Measurements from ENCODE around the gene TYR.
"Not testable (repeated sequence)": the region's sequence is repeated elsewhere in the genome, so short reads cannot be mapped to it uniquely, and the experiment has no call there.

Gene TYR

DNA sequence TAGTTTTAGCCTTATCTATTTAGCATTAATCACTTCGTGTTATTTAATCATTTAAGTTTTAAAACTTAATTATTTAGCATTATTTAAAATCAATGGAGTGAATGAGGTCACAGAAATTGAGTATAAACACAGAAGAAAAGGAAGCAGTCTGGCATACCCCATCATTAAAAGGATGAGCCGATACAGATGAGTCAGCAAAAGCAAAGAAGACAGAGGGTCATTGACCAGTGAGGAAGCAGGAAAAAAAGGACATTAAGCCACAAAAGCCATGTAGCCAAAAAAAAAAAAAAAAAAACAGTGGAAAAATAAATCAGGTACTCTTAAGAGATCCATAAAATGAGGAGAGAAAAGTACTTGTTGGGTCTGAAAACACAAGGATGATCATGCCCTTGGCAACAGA lies 71.5 kb downstream of the TYR start:
- H3K4me3 ChIP-seq (ENCODE audit: low read depth, low read length), result no peak overlapping the region
- in situ Hi-C loops (cut with HindIII; ENCODE audit: low sequenced_read_pairs), result no loop called here
- TF ChIP-seq, protein P1, sequence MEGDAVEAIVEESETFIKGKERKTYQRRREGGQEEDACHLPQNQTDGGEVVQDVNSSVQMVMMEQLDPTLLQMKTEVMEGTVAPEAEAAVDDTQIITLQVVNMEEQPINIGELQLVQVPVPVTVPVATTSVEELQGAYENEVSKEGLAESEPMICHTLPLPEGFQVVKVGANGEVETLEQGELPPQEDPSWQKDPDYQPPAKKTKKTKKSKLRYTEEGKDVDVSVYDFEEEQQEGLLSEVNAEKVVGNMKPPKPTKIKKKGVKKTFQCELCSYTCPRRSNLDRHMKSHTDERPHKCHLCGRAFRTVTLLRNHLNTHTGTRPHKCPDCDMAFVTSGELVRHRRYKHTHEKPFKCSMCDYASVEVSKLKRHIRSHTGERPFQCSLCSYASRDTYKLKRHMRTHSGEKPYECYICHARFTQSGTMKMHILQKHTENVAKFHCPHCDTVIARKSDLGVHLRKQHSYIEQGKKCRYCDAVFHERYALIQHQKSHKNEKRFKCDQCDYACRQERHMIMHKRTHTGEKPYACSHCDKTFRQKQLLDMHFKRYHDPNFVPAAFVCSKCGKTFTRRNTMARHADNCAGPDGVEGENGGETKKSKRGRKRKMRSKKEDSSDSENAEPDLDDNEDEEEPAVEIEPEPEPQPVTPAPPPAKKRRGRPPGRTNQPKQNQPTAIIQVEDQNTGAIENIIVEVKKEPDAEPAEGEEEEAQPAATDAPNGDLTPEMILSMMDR (IDR thresholded peaks at IDR 0.05; ENCODE audit: low read depth, low read length), result no peak
- no peak for DNase-seq (ENCODE audit: low read depth, low spot score)

DNA sequence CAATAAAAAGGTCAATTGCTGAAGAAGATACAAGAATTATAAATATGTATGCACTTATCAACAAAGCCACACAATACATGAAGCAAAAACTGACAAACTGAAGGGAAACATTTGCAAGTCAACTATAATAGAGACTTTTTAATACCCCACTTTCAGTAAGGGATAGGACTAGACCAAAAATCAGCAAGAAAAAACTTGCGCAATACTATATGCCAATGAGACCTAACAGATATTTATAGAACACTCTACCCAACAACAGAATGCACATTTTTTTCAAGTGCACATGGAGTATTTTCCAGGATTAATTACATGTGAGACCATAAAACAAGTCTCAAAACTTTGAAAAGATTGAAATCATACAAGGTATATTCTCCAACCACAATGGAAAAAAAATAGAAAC lies 83.8 kb downstream of the TYR start:
- DNase-seq (ENCODE audit: low read depth, low spot score); H3K4me3 ChIP-seq (ENCODE audit: low read depth, low read length); in situ Hi-C loops (cut with HindIII; ENCODE audit: low sequenced_read_pairs): not testable (repeated sequence)

DNA sequence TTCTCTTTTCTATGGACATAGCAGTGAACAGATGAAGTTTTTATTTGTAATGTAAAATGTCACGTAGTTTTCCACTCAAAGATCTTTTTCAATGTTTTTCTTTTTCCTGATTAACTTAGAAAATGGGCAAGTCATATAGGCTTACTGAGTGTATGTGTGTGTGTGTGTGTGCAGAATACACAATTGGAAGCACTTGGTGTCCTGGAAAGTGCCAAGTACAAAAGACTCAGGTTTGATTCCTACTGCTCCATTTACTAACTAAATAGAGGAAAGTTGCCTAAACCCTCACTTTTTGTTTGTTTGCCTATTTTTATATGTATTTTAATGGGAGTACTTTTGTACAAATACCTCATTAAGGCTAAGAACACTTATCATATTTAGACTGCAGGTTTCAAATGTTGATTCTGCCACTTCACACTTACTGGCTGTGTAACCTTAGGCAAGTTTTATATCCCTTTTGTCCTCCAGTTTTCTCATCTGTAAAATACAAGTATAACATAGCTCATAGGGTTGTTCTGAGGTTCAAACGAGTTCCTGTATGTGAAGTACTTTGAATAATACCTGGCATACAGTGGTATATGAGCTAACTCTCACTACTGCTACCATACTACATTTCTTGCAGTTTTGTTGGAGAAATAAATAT lies 90.1 kb downstream of the TYR start:
- DNase-seq (ENCODE audit: low read depth, low spot score), result no peak
- H3K4me3 ChIP-seq (ENCODE audit: low read depth, low read length), result no peak overlapping the region
- in situ Hi-C loops (cut with HindIII; ENCODE audit: low sequenced_read_pairs), result no loop called here
- TF ChIP-seq, protein P1 (IDR thresholded peaks at IDR 0.05; ENCODE audit: low read depth, low read length), result no peak

DNA sequence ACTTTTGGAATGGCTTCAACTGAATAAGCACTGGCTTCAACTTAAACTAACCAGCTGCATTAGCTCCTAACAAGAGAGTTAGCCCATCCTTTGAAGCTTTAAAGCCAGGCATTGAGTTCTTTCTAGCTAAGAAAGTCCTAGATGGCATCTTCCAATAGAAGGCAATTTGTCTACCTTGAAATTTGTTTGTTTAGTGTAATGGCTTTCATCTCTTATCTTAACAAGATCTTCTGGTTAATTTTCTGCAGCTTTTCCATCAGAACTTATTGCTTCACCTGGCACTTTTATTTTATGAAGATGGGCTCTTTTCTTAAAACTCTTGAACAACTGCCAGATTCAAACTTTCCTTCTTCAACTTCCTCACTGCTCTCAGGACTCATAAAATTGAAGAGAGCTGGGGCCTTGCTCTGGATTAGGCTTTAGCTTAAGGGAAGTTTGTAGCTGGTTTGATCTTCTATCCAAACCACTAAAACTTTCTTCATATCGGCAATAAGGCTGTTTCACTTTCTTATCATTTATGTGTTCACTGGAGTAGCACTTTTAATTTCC lies 94.9 kb downstream of the TYR start:
- DNase-seq (ENCODE audit: low read depth, low spot score); H3K4me3 ChIP-seq (ENCODE audit: low read depth, low read length); in situ Hi-C loops (cut with HindIII; ENCODE audit: low sequenced_read_pairs): not testable (repeated sequence)

DNA sequence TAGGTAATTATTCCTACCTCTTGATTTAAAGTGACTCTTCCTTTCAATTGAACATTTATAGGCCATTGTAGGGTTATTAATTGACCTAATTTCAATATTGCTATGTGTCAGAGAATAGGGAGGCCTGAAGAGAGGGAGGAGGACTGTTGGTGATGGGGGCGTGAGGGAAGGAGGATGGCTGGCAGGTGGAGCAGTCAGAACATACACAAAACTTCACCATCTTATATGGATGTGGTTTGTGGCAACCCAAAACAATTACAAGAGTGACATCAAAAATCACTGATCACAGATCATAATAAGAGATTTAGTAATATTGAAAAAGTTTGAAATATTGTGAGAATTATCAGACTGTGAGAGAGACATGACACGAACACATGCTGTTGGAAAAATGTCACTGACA lies 95.5 kb downstream of the TYR start:
- in situ Hi-C loops (cut with HindIII; ENCODE audit: low sequenced_read_pairs); DNase-seq (ENCODE audit: low read depth, low spot score); H3K4me3 ChIP-seq (ENCODE audit: low read depth, low read length): not testable (repeated sequence)

DNA sequence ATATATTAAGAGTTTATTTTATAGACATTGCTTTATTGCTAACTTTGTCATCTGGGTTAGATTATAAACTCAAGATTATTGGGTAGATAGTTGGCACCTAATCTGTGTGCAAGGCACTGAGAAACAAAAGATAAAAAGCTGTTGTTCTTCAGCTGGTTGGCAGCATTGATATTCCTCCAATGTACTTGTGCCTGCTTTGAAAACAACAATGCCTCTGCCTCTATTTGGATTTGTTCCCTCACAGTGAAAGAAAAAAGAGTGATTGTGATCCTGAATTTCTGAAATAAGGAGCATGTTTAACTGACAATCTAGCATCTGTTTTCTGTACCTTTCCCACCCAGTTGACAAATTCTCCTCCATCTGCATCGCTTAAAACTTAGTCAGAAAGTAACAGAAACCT lies 98.3 kb downstream of the TYR start:
- in situ Hi-C loops (cut with HindIII; ENCODE audit: low sequenced_read_pairs), result no loop called here
- no peak overlapping the region for H3K4me3 ChIP-seq (ENCODE audit: low read depth, low read length)
- no peak for DNase-seq (ENCODE audit: low read depth, low spot score)
- TF ChIP-seq, protein P1 (IDR thresholded peaks at IDR 0.05; ENCODE audit: low read depth, low read length), result no peak

DNA sequence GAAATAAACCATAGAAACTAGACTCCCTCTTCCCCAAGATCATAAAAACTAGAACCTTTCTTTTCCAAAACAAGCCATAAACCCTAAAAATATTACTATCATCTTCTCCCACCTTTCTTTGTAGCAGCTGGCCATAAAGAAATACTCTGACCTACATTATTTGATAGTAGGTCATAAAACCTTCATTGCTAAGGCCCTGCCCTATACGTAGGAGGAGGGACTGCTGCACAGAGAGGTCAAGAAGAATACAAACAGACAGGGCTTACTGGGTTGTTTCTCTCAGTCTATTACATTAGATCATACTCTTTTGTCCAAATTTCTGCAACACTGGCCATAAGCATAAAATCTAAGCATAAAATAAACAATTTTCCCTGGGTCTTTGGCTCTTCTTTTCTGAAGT lies 101.5 kb downstream of the TYR start:
- DNase-seq (ENCODE audit: low read depth, low spot score), result no peak
- TF ChIP-seq, protein P1 (IDR thresholded peaks at IDR 0.05; ENCODE audit: low read depth, low read length), result no peak
- in situ Hi-C loops (cut with HindIII; ENCODE audit: low sequenced_read_pairs), result no loop called here

DNA sequence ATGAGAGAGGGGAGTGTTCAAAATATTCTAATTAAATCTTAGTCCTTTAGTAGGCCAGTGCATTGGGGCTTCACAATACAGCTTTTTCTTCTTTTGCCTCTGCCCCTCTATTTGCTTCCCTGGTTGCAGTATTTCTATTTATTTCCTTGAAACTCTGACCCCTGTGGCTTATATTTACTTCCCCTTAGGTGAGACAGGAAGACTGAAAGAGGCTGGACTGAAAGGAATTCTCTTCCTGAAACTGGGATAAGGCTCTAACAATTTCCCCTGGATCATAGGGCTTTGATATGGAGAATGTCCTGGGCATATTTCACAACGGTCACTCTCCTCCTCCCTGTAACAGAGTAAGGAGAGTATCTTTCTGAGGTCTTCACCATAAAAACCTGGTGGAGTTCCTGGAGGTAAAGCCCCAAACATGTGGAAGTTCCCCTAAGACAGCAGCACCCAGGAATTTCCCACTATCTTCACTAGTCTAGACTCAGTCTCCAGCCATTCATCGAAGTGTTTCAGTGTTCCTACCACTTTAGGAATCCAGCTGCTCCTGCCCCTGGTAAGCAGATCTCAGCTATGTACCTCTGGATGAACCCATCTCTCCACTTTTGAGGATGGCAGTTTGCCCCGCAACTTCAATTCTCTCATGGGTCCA lies 103.5 kb downstream of the TYR start:
- in situ Hi-C loops (cut with HindIII; ENCODE audit: low sequenced_read_pairs); H3K4me3 ChIP-seq (ENCODE audit: low read depth, low read length); DNase-seq (ENCODE audit: low read depth, low spot score): not testable (repeated sequence)

More for the DNA sequence above, 101.5 kb downstream of the TYR start:
- no peak overlapping the region for H3K4me3 ChIP-seq (ENCODE audit: low read depth, low read length)

DNA sequence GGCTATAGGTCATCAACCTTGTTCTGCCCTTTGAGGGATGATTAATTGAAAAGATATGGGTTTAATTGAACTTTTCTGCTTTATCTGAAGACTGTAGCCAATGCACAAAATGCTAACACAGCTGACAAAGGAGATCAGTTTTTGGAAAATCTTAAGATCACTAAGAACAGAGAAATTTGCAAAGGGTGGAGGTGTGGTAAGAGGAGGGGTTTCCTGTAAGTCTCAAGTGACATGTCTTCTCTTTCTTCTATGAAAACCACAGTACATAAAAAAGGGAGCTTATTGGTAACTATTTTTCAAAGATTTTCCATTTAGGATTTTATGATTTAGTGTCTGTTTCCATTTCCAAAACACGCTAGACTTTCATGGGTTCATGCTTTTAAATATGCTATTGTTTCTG lies 108.9 kb downstream of the TYR start:
- H3K4me3 ChIP-seq (ENCODE audit: low read depth, low read length); DNase-seq (ENCODE audit: low read depth, low spot score); in situ Hi-C loops (cut with HindIII; ENCODE audit: low sequenced_read_pairs): not testable (repeated sequence)

DNA sequence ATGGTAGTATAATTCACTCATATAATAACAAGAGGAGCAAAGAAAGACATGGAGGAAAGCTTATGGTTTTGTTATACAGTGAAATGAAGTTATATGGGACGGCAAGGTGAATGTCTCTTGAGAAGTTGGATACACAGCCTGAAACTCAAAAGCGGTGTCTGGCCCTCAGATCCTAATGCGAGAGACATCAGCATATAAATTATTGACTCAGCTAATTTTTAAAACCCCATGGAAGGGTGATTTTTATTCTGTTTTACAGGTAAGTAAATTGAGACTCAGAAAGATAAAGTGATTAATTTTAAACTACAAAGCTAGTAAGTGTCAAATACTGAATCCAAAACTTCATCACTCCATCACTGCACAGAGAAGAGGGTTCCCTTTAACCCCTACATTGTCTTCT lies 110.3 kb downstream of the TYR start:
- DNase-seq (ENCODE audit: low read depth, low spot score); H3K4me3 ChIP-seq (ENCODE audit: low read depth, low read length); in situ Hi-C loops (cut with HindIII; ENCODE audit: low sequenced_read_pairs): not testable (repeated sequence)
